HEK293T (cell line): ENCODE data around the gene ZFYVE19.

Experiments
- ARNT ChIP-seq: fragments of 450-650 bp; IDR thresholded peaks from 2 replicates; pipeline ENCODE4 v1.6.1; 2017; ENCODE audit warnings: mild to moderate bottlenecking
- BHLHE40 ChIP-seq: fragments of 450-650 bp; IDR thresholded peaks from 2 replicates; pipeline ENCODE4 v1.6.1; 2016; ENCODE audit warnings: mild to moderate bottlenecking, moderate library complexity, borderline replicate concordance
- CTBP1 ChIP-seq: fragments of 450-650 bp; IDR thresholded peaks from 2 replicates; pipeline ENCODE4 v1.6.1; 2016; ENCODE audit warnings: borderline replicate concordance
- ELF4 ChIP-seq: fragments of 450-650 bp; IDR thresholded peaks from 2 replicates; pipeline ENCODE4 v1.6.1; 2017; ENCODE audit warnings: antibody characterized with exemption
- FOXA1 ChIP-seq: fragments of 450-650 bp; IDR thresholded peaks from 2 replicates; pipeline ENCODE4 v1.6.1; 2016; ENCODE audit warnings: mild to moderate bottlenecking
- FOXK2 ChIP-seq: fragments of 450-650 bp; IDR thresholded peaks from 2 replicates; pipeline ENCODE4 v1.6.1; 2016; ENCODE audit warnings: mild to moderate bottlenecking
- FOXM1 ChIP-seq: fragments of 450-650 bp; IDR thresholded peaks from 2 replicates; pipeline ENCODE4 v1.6.1; 2017; ENCODE audit warnings: mild to moderate bottlenecking, borderline replicate concordance
- HDGF ChIP-seq: fragments of 450-650 bp; IDR thresholded peaks from 2 replicates; pipeline ENCODE4 v1.6.1; 2017; ENCODE audit warnings: antibody characterized with exemption, borderline replicate concordance
- L3MBTL2 ChIP-seq: fragments of 450-650 bp; conservative IDR thresholded peaks from 2 replicates; pipeline ENCODE4 v1.6.1; 2016; ENCODE audit warnings: mild to moderate bottlenecking
- LEF1 ChIP-seq: fragments of 450-650 bp; IDR thresholded peaks from 2 replicates; pipeline ENCODE4 v1.6.1; 2017; ENCODE audit warnings: mild to moderate bottlenecking, borderline replicate concordance
- NFRKB ChIP-seq: fragments of 450-650 bp; IDR thresholded peaks from 2 replicates; pipeline ENCODE4 v1.6.1; 2016; ENCODE audit warnings: mild to moderate bottlenecking, moderate library complexity
- SP1 ChIP-seq: fragments of 450-650 bp; IDR thresholded peaks from 2 replicates; pipeline ENCODE4 v1.6.1; 2017
- SUZ12 ChIP-seq: fragments of 450-650 bp; IDR thresholded peaks from 2 replicates; pipeline ENCODE4 v1.6.1; 2016; ENCODE audit warnings: mild to moderate bottlenecking

GRCh38 chr15:40828447-40829036, 21.7 kb downstream of the ZFYVE19 start, which contains the start of gene PPP1R14D:
- TF ChIP-seq ARNT, result no peak
- TF ChIP-seq FOXM1, result no peak
- TF ChIP-seq BHLHE40, result no peak
- TF ChIP-seq LEF1, result no peak
- TF ChIP-seq NFRKB, result no peak
- TF ChIP-seq FOXK2, result no peak
- no peak for TF ChIP-seq SP1
- TF ChIP-seq ELF4, result no peak
- no peak for TF ChIP-seq FOXA1
- no peak for TF ChIP-seq L3MBTL2
- TF ChIP-seq SUZ12, result no peak
- TF ChIP-seq HDGF, result no peak
- no peak for TF ChIP-seq CTBP1
